Neural cell (in vitro differentiated cells): ENCODE results near the gene C11orf16. TPM values are rescaled to one million over a fixed set of nuclear protein-coding genes. Genes with fewer than 3 reads are reported as not detected.

Experiments used
- H2AFZ ChIP-seq: fragments of 200-600, 300-800 bp; sonication (generic), shearing (Covaris generic); 2 replicates; pipeline ENCODE4 v1.6.0; 2014; ENCODE audit warnings: low read depth, mild to moderate bottlenecking, antibody characterized with exemption, low read length, moderate library complexity
- H3F3A ChIP-seq: fragments of 200-600 bp; shearing (Covaris generic); 2 replicates; pipeline ENCODE4 v1.6.1; 2016; ENCODE audit warnings: mild to moderate bottlenecking, moderate library complexity, mixed read lengths, antibody characterized with exemption, low read length; ENCODE audit not compliant: insufficient read depth, poor library complexity, severe bottlenecking
- H3K27ac ChIP-seq: fragments of 200-600, 300-800 bp; sonication (generic), shearing (Covaris generic); 2 replicates; pipeline ENCODE4 v1.5.1; 2014; ENCODE audit warnings: mild to moderate bottlenecking, low read length, moderate library complexity
- H3K27me3 ChIP-seq: fragments of 300-800, 200-600 bp; sonication (generic), shearing (Covaris generic); 2 replicates; pipeline ENCODE4 v1.6.0; 2014; ENCODE audit warnings: mild to moderate bottlenecking, low read depth, low read length, moderate library complexity; ENCODE audit not compliant: insufficient read depth
- H3K36me3 ChIP-seq: fragments of 300-800, 200-600 bp; sonication (generic), shearing (Covaris generic); 2 replicates; pipeline ENCODE4 v1.5.1; 2014; ENCODE audit warnings: mild to moderate bottlenecking, antibody characterized with exemption, low read length, moderate library complexity; ENCODE audit not compliant: insufficient read depth
- H3K4me2 ChIP-seq: fragments of 300-800, 200-600 bp; sonication (generic), shearing (Covaris generic); 2 replicates; pipeline ENCODE4 v1.6.0; 2014; ENCODE audit warnings: mild to moderate bottlenecking, low read length
- H3K4me3 ChIP-seq: fragments of 300-800, 200-600 bp; sonication (generic), shearing (Covaris generic); 2 replicates; pipeline ENCODE4 v1.5.1; 2014; ENCODE audit warnings: mild to moderate bottlenecking, low read length, moderate library complexity
- H3K79me2 ChIP-seq: fragments of 200-600 bp; shearing (Covaris generic); replicated peaks from 2 replicates; pipeline ENCODE4 v1.6.0; 2014; ENCODE audit warnings: mild to moderate bottlenecking, low read length, moderate library complexity; ENCODE audit not compliant: insufficient read depth
- H3K9ac ChIP-seq: fragments of 300-800, 200-600 bp; sonication (generic), shearing (Covaris generic); 2 replicates; pipeline ENCODE4 v1.6.1; 2016; ENCODE audit warnings: mild to moderate bottlenecking, low read length, mixed read lengths
- H3K9me2 ChIP-seq: fragments of 200-600 bp; shearing (Covaris generic); 2 replicates; pipeline ENCODE4 v1.6.1; 2016; ENCODE audit warnings: mild to moderate bottlenecking, low read length, mixed read lengths; ENCODE audit not compliant: insufficient read depth
- H3K9me3 ChIP-seq: fragments of 200-600, 300-800 bp; sonication (generic), shearing (Covaris generic); 2 replicates; pipeline ENCODE4 v1.6.1; 2016; ENCODE audit warnings: mild to moderate bottlenecking, mixed run types, low read length, moderate library complexity, mixed read lengths
- H4K20me1 ChIP-seq: fragments of 200-600 bp; shearing (Covaris generic); 2 replicates; pipeline ENCODE4 v1.6.1; 2016; ENCODE audit warnings: mild to moderate bottlenecking, mixed run types; ENCODE audit not compliant: insufficient read depth
- CTCF ChIP-seq: fragments of 450-650 bp; IDR thresholded peaks from 2 replicates; pipeline ENCODE4 v1.5.1; 2014; ENCODE audit warnings: antibody characterized with exemption, mild to moderate bottlenecking, moderate library complexity; ENCODE audit not compliant: poor library complexity, severe bottlenecking
- EP300 ChIP-seq: fragments of 450-650 bp; conservative IDR thresholded peaks from 2 replicates; pipeline ENCODE4 v1.6.1; 2014; ENCODE audit warnings: antibody characterized with exemption, mild to moderate bottlenecking, moderate library complexity; ENCODE audit not compliant: poor library complexity, severe bottlenecking
- EZH2 ChIP-seq: fragments of 200-600, 300-800 bp; shearing (Covaris generic), sonication (generic); IDR thresholded peaks from 2 replicates; pipeline ENCODE4 v1.6.1; 2014; ENCODE audit warnings: antibody characterized with exemption, low read length, borderline replicate concordance, mild to moderate bottlenecking; ENCODE audit not compliant: insufficient read depth, poor library complexity, severe bottlenecking
- MXI1 ChIP-seq: fragments of 450-650 bp; conservative IDR thresholded peaks from 2 replicates; pipeline ENCODE4 v1.6.1; 2014; ENCODE audit warnings: antibody characterized with exemption, mild to moderate bottlenecking; ENCODE audit not compliant: poor library complexity, severe bottlenecking
- POLR2AphosphoS5 ChIP-seq: IDR thresholded peaks from 2 replicates; pipeline ENCODE4 v1.6.1; 2012
- RAD21 ChIP-seq: fragments of 450-650 bp; conservative IDR thresholded peaks from 2 replicates; pipeline ENCODE4 v1.6.1; 2014; ENCODE audit warnings: antibody characterized with exemption, mild to moderate bottlenecking, moderate library complexity
- REST ChIP-seq: IDR thresholded peaks from 2 replicates; pipeline ENCODE4 v1.6.1; 2012; ENCODE audit warnings: borderline replicate concordance
- SMC3 ChIP-seq: fragments of 450-650 bp; conservative IDR thresholded peaks from 2 replicates; pipeline ENCODE4 v1.6.1; 2014; ENCODE audit warnings: antibody characterized with exemption, mild to moderate bottlenecking, moderate library complexity; ENCODE audit not compliant: poor library complexity
- TAF1 ChIP-seq: IDR thresholded peaks from 2 replicates; pipeline ENCODE4 v1.6.1; 2012; ENCODE audit warnings: low read depth
- polyA plus RNA-seq: library from polyadenylated mRNA; depleted of rRNA; stranded (reverse); fragments of >200 nt; gene quantifications from 2 replicates; pipeline ENCODE4 v1.2.3, GENCODE V29; 2014

Gene C11orf16
- polyA plus RNA-seq, 1 donor from 2014 or later, result not detected

DNA sequence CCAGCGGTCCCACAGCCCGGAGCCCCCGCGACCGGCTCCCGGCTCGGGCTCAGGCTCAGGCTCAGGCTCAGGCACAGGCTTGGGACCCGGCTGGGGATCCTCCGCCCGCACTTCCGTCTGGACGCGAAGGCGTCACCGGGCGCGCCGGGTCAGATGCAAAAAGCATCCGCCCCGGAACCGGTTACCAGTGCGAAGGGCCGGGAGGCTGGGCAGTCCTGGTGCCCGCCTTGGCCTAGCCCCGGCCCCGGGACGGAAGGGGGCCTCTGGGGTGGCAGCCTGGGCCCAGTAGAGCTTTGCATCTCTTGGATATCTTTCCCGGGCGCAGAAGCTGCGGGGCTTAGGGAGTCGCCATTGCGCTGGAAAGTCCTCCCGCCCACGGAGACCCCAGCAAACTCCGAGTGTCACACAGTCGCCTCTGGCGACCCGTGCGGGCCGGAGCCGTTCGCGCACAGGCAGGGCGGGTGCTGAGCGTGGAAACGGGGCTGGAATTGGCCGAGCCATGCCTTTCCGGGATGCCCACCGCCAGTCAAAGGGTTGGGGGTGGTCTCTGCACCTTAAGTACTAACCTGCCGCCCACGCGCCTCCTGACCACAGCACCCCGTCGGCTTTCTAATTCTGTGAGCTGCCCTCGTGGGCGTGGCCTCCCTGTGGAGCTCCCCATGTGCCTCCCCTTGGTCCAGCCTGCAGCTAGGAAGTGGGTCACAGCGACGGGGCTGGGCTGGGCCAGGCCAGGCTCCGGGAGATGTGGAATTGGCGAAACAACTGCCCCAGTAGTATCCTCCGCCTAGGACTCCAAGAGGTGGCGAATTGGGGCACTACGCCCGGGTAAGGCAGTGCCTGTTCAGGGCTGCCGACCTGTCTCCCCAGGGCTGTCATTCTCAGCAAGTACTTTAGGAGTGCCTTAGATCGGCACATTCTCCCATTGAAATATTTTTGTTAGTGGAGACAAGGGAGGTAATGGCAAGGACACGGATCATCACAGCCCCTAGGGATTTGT is 31.9 kb upstream of the C11orf16 start, which contains the start of gene TMEM9B:
TSS of gene TMEM9B (minus strand) at position 119 of the 997 bp plus-strand sequence. CDS start 129 bp downstream, outside the sequence.
- Histone ChIP-seq H4K20me1 (no peaks in the 10 kb centered on the region), H2AFZ (peak within 1 kb of the TSS; percentile 98), H3K4me2 (peak within 1 kb of the TSS; percentile 96), H3F3A (no peaks in the 10 kb centered on the region), H3K79me2 (peaks cover 14% of the 10 kb centered on the region), H3K9ac (peak within 1 kb of the TSS; percentile 92), H3K27me3 (no peaks in the 10 kb centered on the region), H3K4me3 (peak within 1 kb of the TSS; percentile 89), H3K9me3 (no peaks in the 10 kb centered on the region), H3K36me3 (no peaks in the 10 kb centered on the region), H3K27ac (peak within 1 kb of the TSS; percentile 88), H3K9me2 (no peaks in the 10 kb centered on the region)
- TF ChIP-seq RAD21 (no peak), EZH2 (no peak), MXI1 (peak; percentile 81), SMC3 (no peak), CTCF (peak; percentile 15), TAF1 (peak; percentile 51), REST (no peak), POLR2AphosphoS5 (peak; percentile 76), EP300 (peak; percentile 53)

DNA sequence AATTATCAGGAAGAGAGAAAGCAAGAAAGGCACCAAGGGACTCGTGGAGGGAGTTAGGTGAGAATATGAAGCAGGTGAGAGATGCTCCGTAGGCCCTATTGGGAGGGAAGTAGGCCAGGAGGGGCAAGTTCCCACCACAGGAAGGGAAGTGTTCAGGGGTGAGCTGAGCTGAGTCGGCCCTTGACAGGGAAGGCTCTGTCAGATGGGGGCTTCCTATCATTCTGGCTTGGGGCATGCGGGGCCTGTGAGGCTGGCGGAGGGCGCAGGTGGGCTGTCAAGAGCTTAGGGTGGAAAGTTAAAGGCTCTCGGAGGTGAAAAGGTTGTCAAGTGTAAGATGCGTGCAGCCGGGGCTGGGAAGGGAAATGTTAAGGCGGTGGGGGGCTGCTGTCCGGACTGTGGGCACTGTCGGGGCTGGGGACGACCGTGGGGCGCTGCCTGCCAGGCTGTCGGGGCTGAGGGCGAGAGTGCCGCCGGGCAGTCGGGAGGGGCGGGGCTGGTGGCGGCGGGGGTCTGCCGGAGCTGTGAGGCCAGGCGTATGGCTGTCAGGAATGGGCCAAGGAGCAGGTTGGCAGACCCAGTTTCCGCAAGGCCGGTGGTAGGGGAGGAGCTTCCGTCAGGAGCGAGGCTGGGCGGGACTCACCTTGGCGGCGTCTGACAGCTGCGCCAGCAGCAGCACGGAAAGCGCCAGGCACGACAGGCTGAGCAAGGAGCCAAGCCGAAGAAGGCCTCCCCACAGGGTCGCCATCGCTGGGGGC is 31.0 kb upstream of the C11orf16 start:
- peak overlapping the region; percentile 92 for H3K9ac ChIP-seq
- no peaks in the 10 kb centered on the region for H3F3A ChIP-seq
- no peaks in the 10 kb centered on the region for H3K9me3 ChIP-seq
- no peaks in the 10 kb centered on the region for H3K9me2 ChIP-seq
- H3K36me3 ChIP-seq, result no peaks in the 10 kb centered on the region
- peak overlapping the region; percentile 98 for H2AFZ ChIP-seq
- peak overlapping the region; percentile 61 for H3K4me2 ChIP-seq
- no peaks in the 10 kb centered on the region for H4K20me1 ChIP-seq
- peak overlapping the region; percentile 89 for H3K4me3 ChIP-seq
- peak overlapping the region; percentile 88 for H3K27ac ChIP-seq
- H3K79me2 ChIP-seq, result peaks cover 14% of the 10 kb centered on the region
- H3K27me3 ChIP-seq, result no peaks in the 10 kb centered on the region
- no peak for TF ChIP-seq EZH2
- TF ChIP-seq SMC3, result peak; percentile 47
- TF ChIP-seq REST, result peak; percentile 54
